GM19468 (cell line): ENCODE results near the gene PLEKHA6.

Source experiments
- ATAC-seq: cut with Tn5 transposase; IDR thresholded peaks from one replicate; pipeline ENCODE4 v1.9.1; 2021; ENCODE audit warnings: mild to moderate bottlenecking, moderate library complexity, moderate number of reproducible peaks; ENCODE audit not compliant: unreplicated experiment; ENCODE audit errors: extremely low read depth

The PLEKHA6 gene

GRCh38 chr1:204359474-204360255, at the start of gene PLEKHA6:
Gene PLEKHA6 (minus strand): TSS chr1:204359929. CDS start chr1:204273727, 86,202 bp downstream.
- ATAC-seq: no peak

DNA sequence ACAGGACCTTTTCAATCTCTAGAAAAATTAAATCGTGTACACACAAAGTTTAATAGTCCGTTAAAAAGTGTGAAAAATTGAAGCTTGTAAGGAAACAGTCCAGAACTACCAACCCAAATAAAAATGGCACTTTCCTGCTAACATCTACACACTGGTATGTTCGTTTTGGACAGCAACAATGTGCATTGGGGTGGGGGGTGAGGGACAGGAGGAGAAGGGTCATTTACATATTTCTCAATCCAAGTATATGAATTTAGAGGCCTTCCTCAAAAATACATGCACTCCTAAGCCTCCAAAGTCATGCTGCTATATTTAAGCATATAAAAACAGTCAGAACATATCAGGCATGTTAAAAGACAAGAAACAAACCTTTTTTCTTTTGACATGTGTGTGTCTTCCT, 49.4 kb upstream of the PLEKHA6 start:
- ATAC-seq: no peak

DNA sequence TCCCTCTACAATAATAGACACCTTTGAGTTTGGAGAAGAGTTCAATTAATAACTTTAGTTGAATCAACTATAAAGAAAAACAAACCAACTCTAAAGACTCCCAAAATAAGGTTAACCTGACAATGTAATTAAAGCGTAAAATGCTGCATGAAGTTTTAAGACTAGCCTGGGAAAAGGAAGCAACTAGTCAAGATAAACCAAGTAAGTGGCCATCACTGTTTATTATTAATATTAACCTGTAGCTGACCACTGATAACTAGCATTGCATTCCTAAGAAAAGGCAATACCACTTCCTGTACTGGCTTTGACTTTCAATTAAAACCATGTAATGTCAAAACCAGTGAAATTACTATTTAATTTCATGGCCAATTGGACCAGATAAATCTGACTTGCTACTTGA, 48.9 kb upstream of the PLEKHA6 start:
- no peak for ATAC-seq

DNA sequence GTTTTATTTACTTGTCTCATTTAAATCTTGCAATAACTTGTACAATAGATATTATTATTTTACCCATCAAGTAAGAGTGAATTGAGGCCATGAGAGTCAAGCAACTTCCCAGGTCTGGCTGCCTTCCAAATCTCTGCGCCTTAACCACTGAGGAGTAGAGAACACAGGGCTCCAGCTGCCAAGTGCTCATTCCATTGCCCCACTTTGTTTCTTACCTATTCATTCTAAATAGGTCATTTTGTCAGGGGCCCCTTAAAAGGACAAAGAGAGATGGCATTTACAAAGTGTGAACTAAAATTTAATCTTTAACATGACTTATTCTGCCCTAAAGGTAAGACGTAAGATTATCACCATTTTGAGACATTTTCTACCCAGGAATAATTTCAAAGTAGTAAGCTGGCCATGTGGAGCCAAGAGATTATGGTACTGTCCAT, 48.4 kb upstream of the PLEKHA6 start:
- ATAC-seq: no peak

DNA sequence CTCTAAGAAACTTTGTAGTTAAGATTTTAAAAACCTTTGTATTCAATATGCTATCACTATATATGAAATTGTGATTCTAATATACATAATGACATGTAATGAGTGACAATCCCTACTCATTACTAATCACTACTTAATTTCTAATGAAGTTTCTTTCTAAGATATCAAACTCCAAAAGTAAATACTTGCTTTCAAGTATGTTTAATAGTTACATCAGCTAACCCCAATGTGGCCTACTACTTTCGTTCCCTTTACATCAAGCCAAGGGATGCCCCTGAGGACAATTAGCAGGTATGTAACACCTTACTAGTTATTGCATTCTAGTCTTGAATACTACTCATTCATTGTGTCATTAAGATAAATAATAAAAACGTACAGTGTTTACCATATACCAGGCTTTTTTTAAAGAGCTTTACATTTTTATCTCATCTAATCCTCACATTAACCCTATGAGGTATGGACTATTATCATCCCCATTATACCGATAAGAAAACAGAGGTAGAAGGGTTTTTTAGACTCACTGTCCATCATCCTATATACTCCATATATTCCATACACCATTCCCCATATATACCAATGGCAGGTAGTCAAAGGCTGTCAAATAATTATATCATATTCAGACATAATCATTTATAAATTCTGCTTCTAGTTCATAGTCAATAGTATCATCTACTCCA, 47.7 kb upstream of the PLEKHA6 start:
- no peak for ATAC-seq

- ATAC-seq: no peak
Observed at GRCh38 chr1:204406621-204407020, 46.9 kb upstream of the PLEKHA6 start.

DNA sequence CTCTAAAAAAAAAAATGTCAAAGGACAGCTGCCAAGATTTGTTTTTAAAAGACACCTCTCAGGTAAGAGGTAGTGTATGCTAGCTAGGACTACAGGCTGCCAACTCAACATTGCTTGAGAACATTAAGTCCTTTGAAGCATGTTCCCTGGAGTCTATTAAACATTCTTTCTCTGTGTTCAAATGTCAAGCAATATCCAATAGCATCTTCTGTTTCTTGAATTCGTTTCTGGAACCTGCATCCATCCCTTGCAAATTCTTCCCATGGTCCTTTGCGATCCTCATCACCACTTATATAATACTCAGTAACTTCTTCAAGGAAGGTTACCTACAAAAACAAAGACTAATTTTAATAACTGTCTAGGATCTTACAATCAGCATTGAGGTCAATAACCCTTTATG, 46.3 kb upstream of the PLEKHA6 start:
- no peak for ATAC-seq

GRCh38 chr1:204404629-204405028, 44.9 kb upstream of the PLEKHA6 start:
- ATAC-seq: no peak

DNA sequence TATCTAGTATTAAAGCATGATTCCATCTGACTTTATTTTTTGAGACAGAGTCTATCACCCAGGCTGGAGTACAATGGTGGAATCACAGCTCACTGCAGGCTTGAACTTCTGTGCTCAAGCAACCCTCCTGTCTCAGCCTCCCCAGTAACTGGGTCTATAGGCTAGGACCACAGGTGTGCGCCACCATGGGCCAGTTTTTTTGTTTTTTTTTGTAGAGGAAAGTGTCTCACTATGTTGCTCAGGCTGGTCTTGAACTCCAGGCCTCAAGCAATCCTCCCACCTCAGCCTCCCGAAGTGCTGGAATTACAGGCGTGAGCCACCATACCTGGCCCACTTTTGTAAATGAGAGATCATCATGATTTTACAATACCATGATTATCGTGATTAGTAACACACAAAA, 42.7 kb upstream of the PLEKHA6 start:
- ATAC-seq: no peak

DNA sequence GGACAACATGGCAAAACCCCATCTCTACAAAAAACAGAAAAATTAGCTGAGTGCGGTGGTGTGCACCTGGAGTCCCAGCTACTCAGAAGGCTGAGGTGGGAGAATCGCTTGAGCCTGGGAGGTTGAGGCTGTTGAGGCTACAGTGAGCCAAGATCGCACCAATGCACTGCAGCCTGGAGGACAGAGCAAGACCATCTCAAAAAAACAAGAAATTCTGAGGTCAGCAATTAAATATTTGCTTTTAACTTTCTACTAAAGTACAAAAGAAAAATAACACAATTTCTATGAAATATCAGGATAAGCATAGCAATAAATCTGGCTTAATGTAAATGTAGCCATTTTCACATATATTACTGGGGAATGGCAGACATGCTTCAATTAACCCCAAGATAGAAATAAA, 42.0 kb upstream of the PLEKHA6 start:
- ATAC-seq: no peak

DNA sequence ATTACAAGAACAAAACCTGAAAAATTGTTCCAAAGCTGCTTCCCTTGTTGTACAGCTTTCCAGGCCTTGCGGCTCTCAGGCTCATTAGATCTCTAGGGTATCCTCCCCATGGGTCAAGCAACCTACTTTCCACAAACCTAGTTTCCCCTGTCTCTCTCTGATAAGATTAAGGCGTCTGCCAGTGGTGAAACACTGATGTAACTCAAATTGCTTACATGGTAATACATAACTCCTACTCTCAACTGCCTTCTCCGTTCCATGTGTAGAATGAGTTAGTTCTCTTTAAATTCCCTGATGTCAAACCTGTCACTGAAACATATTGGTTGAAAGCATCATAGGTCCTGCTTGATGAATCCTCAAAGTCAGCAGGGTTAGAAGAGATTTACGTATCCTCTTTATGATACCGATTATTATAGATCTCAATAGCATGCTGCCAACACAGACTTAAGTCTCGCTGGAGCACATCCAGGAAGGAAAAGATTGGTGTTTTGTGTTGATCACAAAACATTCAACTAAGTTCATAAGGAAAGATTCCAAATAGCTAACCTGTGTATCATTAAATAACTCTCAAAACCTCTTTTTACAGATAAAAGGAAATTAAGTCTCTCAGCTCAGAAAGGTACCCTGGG, 41.3 kb upstream of the PLEKHA6 start:
- no peak for ATAC-seq

DNA sequence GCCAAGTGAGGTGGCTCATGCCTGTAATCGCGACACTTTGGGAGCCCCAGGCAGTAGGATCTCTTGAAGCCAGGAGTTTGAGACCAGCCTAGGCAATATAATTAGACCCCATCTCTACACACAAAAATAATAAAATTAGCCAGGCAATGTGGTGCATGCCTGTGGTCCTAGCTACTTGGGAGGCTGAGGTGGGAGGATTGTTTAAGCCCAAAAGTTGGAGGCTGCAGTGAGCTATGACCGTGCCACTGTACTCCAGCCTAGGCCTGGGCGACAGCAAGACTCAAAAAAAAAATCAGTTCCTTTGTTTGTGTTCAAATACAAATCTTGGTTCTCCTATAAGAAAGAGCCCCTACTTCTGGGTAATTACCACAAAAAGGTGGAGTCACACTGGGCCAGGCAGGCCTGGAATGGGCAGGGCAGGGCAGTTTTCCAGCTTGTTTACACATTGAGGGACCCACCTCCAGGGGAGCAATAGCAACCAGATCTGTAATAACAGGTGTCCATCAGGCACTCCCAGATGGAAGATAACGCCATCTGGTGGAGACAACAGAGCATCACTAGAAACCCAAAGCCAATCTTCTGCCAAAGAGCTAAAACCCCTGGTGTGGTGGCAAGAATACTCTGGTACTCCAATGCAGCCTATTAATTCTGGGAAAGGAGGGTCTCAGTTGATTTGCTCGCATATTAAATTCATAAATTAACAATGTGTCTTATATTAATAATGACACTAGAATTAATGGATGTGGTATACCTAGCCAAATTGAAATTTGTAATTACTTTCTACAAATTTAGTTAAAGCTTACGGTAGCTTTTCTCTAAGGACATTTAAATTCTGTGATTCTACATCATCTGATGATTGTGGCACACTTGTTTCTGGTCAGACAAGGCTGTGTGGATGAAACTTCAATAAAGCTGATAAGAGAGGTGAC, 38.7 kb upstream of the PLEKHA6 start:
- no peak for ATAC-seq

- no peak for ATAC-seq
Observed at GRCh38 chr1:204396015-204396583, 36.4 kb upstream of the PLEKHA6 start.

- no peak for ATAC-seq
Observed at GRCh38 chr1:204391629-204392028, 31.9 kb upstream of the PLEKHA6 start.

- ATAC-seq: no peak
Observed at GRCh38 chr1:204390751-204391466, 31.2 kb upstream of the PLEKHA6 start.

DNA sequence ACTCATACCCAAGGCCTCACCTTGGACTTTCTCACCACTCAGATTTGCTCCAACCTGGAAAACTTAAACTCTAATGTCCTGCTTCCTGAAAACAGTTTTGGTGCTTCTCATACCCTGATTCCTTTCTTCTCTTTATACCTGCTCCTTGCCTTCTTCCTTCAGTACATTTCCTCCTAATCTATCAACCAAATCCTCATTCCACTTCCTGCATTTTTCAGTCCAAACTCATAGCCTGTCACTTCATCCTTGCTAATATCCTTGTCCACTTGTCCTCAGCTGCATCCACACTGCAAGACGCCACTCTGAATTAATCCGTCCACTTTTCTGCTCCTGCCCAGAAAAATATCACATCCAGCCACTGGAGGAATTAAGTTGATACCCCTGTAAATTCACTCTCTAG, 26.0 kb upstream of the PLEKHA6 start:
- no peak for ATAC-seq

DNA sequence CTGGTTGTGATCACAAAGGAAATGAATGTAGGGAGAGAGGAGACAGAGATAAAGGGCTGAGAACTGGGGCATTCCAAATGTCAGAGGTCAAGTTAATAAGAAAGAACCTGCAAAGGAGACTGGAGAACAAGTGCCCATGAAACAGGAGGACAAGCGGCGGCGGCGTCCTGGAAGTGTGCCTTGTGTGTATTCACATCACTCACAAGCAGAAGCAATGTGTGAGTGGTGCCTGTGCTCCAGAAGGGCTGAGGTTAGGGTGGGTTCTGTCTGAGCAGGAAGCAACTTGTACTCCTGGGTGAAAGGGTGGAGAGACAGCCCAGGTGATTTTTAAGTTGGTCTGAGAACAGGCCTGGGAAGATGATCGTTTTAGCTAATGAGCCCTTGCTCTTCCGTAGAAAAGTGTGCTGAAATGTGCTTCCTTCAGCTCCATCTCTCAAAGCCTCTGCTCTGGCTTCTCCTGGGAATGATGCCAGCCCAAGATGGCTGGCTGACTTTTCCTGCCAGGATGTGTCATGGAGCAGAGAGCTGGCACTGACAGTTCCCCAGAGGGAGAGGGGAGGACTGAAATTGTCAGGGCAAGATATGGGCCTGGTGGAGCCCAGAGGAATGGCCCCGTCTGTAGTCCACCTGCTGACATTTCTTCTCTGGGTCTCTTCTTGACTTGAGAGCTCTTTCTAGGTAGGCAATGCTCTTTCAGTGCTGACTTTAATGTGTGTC, 25.1 kb upstream of the PLEKHA6 start:
- ATAC-seq: no peak

GRCh38 chr1:204383163-204383904, 23.6 kb upstream of the PLEKHA6 start:
- no peak for ATAC-seq
